CD1c-positive myeloid dendritic cell (primary cell): ENCODE data around the gene ANKDD1A.

Experiments used
- DNase-seq: peaks from one replicate; pipeline ENCODE4 v3.0.0-alpha.2; 2016; ENCODE audit errors: extremely low spot score

The ANKDD1A gene

GRCh38 chr15:64923546-64923945, 11.8 kb downstream of the ANKDD1A start:
- DNase-seq: no peak

GRCh38 chr15:64925335-64926330, 13.9 kb downstream of the ANKDD1A start:
- DNase-seq: peak; percentile 13

GRCh38 chr15:64926661-64927060, 15.0 kb downstream of the ANKDD1A start:
- DNase-seq: no peak

DNA sequence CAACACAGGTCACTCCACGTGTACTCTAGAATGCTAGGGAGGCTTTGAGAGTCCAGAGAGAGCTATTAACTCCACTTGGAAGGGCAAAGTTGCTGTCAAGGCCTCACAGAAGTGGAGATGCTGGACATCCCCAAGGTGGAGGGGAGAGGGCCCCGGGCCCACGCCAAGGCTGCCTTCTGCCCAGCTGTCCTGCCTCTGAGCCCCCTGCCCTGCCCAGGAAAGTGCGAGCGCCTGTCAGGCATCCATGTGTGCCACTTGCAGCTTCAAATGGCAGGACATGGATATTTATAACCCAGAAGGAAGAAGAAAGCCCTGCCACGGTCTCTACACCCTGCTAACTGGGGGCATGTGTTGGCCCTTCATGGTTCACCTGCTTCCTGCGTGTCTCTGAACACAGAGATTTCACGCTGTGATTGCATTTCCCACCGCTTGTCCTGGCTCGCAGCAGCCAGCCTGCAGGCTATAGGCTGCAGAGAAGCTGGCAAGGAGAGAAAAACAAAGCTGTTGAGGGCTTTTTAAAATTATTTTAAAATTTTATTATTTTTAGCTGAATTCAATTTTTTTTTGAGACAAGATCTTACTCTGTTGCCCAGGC, 17.0 kb downstream of the ANKDD1A start:
- no peak for DNase-seq

DNA sequence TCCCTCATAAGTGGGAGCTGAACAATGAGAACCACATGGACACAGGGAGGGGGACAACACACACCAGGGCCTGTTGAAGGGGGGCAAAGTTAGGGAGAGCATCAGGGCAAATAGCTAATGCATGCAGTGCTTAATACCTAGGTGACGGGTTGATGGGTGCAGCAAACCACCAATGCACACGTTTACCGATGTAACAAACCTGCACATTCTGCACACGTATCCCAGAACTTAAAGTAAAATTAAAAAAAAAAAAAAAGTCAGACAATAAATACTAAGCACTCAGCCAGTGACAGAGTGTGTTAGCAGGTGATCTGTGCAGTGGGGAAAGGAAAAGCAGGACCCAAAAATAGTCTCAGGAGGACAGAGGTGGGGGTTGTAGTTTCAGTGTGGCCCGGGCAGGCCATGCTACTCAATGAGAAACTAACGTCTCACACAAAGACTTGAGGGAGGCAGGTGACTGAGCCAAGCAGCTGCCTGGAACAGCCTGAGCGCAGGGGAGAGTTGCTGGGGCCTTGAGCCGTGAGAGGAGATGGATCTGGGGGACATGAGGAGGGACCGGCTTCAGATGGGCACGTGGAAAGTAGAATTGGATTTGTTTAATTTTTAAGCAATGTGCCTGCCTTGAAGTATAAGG, 18.4 kb downstream of the ANKDD1A start:
- no peak for DNase-seq

DNA sequence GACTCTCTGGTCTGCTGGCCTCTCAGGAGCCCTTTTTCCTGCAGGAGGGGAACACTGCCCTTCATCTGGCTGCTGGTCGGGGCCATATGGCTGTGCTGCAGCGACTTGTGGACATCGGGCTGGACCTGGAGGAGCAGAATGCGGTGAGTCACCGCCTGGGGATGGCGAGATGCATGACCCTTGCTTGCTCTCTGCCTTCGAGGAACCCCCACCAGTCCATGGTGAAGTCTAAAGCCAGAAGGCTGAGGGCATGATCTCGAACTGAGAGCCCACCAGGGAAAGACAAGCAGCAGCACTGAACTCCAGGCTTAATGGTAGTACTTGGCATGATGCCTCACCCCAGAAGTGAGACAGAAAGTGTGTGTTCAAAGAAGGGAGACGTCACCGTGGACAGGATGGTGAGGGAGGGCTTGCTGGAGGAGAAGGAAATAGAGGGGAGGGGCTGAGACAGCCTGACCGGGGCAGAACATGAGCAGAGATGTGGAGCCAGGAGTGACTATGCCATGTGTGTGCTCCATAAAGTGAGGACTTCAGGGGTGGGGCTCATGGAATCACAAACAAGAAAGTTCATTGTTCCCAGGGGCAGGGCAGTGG, 19.2 kb downstream of the ANKDD1A start:
- no peak for DNase-seq

GRCh38 chr15:64931381-64931780, 19.7 kb downstream of the ANKDD1A start:
- no peak for DNase-seq

DNA sequence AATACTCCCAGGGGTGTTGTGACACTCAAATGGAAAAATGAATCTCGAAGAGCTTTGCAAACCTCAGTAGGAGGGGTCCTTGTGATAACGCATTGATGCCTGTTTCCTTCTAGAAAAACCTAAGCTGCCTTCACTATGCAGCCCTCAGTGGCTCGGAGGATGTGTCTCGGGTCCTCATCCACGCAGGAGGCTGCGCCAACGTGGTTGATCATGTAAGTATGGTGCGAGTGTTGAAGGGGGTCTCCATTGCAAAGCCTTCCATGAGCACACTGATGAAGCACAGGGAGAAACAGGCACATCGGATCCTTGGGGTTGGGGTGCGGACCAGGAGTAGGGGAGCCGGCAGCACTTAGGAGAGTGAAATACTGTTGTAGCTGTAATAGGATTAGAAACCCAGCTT, 22.3 kb downstream of the ANKDD1A start:
- no peak for DNase-seq

DNA sequence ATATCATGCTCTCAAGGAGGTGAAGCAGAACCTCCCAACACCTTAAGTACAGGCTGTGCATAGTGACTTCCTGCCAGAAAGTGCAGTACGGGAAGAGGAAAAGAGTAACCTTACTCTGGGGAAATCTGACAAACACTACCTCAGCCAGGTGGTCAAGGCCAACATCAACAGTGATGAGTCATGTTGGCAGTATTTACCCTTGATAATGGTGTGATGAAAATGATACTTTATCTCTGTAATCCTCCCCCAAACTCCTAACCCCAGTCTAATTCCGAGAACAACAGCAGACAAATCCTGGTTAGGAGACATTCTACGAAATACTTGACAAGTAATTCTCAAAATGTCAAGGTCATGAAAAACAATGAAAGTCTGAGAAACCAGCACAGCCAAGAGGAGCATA, 26.5 kb downstream of the ANKDD1A start:
- DNase-seq: no peak

GRCh38 chr15:64942356-64942755, 30.7 kb downstream of the ANKDD1A start:
- DNase-seq: no peak

DNA sequence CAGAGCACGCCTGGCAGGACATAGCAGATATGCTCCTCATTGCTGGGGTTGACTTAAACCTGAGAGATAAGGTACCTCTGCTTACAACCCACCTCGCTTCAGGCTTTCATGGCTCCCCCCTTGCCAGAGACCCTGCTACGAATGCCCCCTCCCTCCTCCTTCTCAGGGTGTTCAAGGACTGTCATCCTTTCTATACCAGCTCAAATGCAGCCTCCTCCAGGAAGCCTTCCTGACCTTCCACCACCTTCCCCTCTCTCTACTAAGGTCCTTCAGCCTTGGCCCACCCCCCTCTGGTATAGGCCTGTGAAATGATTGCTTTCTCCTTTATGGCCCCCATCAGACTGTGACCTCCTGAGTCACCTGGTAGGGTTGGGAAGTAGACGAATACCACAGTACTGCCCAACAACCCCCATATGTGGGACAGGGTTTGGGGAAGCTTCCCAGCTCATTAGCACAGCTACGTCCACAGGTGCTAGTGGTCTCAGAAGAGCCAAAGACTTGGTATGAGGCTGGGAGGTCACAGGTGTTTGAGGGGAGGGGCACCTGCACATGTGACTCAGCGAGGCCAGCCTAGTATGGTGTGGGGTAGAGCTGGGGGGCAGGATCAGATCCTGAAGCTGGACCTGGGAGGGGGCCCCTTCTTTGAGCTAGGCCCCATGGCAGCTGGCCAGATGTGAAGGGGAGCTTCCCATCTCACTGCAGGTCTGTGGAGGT, 32.0 kb downstream of the ANKDD1A start:
- no peak for DNase-seq

GRCh38 chr15:64944961-64945360, 33.3 kb downstream of the ANKDD1A start:
- DNase-seq: no peak

- no peak for DNase-seq
Observed at GRCh38 chr15:64947211-64947610, 35.5 kb downstream of the ANKDD1A start.

DNA sequence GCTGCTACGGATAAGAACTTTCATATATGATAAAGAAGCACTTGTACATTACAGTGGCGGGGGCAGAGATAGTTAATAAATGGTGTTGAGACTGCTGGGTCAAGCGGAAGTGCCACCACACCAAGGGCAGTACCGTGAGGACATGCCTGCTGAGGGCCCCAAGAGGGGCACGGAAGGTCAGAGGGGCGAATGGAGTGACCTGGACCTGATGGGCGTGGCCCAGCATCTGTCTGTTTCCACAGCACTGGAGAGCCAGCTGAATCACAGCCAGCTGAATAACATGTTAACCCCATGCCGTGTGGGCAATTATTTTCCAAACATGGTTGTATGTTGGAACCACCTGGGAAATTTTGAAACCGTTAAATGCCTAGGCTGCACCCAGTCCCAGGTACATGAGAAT, 37.2 kb downstream of the ANKDD1A start:
- no peak for DNase-seq

- no peak for DNase-seq
Observed at GRCh38 chr15:64949383-64950186, 37.9 kb downstream of the ANKDD1A start.

DNA sequence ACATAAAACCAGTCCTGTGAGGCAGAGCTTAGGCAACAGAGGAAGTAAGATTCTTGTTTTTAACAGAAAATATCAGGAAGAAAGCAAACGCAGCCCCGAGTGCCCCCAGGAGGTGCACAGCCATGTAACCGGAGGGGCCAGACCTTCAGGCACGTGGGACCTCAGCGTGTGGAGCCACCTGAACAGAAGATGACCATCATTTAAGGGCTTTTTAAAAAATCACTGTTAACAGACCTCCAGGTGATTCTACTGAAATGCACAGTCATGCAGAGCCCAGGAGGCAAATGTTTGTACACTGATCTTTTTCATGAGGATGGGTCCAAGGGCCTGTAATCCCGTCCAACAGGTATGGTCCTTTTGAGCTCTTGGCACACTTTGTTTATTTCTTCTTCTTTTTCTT, 39.2 kb downstream of the ANKDD1A start:
- DNase-seq: peak; percentile 3

DNA sequence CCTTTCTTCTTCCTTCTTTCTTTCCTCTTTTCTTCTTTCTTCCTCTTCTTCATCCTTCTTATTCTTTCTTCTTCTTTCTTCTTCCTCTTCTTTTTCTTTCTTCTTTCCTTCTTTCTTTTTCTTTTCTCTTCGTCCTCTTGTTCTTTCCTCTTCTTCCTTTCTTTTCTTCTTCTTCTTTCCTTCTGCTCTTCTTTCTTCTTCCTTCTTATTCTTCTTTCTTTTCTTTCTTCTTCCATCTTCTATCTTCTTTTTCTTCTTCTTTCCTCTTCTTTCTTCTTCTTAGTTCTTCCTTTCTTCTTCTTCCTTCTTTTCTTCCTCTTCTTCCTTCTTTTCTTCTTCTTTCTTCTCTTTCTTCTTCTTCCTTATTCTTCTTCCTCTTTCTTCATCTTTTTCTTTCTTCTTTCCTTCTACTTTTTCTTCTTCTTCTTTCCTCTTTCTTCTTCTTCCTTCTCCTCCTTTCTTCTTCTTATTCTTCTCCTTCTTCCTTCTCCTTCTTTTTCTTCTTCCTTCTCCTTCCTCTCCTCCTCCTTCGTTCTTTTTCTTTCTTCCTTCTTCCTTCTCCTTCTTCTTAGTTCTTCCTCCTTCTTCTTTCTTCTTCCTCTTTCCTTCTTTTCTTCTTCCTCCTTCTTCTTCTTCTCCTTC, 40.2 kb downstream of the ANKDD1A start:
- DNase-seq: no peak

GRCh38 chr15:64954395-64954794, 42.7 kb downstream of the ANKDD1A start:
- DNase-seq: no peak

GRCh38 chr15:64959128-64959527, 47.4 kb downstream of the ANKDD1A start:
- DNase-seq: no peak

DNA sequence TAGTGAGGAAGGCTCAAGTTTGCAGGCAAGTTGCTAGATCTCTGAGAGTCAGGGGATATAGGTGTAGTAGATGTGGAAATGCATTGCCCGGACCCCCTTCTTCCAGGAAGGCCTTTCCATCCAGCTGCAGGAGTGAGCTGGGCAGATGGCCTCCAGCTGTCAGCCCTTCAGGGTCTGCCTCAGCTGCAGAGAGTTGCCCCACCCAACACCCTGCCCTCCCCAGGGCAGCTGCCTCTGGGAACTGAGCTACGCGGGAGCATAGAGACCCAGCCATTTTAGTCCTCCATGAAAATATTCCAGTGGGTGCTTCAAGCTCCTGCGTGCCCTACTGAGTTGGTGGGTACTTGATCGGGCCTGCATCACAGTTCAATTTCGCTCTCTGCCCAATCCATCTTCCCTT, 48.5 kb downstream of the ANKDD1A start:
- DNase-seq: no peak
